Sigmoid colon (tissue), 4 donors: ENCODE data around the gene FBXL20.

ENCODE experiments used
- EP300 ChIP-seq, 4 donors: sonication (generic); formaldehyde crosslinking; IDR thresholded peaks; one replicate each; pipeline ENCODE4 v1.6.1; 2017; ENCODE audit warnings: antibody characterized with exemption in 4 of 4
- POLR2A ChIP-seq, 2 donors: fragments of 450-650 bp; IDR thresholded peaks; one replicate each; pipeline ENCODE4 v1.6.1; 2016; ENCODE audit warnings: antibody characterized with exemption in 2 of 2, mild to moderate bottlenecking in 2 of 2, moderate library complexity in 2 of 2
- POLR2AphosphoS5 ChIP-seq, 4 donors: sonication (generic); formaldehyde crosslinking; IDR thresholded peaks; one replicate each; pipeline ENCODE4 v1.6.1; 2017; ENCODE audit warnings: antibody characterized with exemption in 4 of 4
- TF ChIP-seq, protein P1 (sequence below), 4 experiments: fragments of 450-650 bp in 3 of 4; fragments of 200-600 bp in 1 of 4; IDR thresholded peaks; one replicate each; pipeline ENCODE4 v1.5.1; 2016 to 2019; ENCODE audit warnings: antibody characterized with exemption in 4 of 4, mild to moderate bottlenecking in 3 of 4, moderate library complexity in 2 of 4

DNA sequence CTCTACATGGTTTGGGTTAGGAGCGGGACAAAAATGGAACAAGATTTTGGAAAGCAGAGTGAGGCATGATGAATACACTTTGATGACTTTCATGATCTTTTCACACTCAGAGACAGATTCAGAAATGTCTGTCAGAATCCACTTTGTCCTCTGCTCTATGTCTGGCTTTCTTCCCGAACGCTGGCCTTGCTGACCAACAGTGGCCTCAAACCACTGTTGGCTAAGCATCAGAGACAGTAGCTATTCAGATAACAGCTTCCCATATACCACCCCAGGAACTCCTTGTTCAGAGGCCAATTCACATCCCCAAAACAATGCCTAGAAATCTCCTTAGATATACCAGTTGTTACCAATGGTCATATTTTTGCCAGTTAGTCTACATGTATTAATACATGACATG is 40.9 kb downstream of the FBXL20 start:
- TF ChIP-seq EP300 (IDR thresholded peaks at IDR 0.05) (no peak), POLR2A (IDR thresholded peaks at IDR 0.05) (no peak), POLR2AphosphoS5 (IDR thresholded peaks at IDR 0.05) (no peak)
- TF ChIP-seq, protein P1, sequence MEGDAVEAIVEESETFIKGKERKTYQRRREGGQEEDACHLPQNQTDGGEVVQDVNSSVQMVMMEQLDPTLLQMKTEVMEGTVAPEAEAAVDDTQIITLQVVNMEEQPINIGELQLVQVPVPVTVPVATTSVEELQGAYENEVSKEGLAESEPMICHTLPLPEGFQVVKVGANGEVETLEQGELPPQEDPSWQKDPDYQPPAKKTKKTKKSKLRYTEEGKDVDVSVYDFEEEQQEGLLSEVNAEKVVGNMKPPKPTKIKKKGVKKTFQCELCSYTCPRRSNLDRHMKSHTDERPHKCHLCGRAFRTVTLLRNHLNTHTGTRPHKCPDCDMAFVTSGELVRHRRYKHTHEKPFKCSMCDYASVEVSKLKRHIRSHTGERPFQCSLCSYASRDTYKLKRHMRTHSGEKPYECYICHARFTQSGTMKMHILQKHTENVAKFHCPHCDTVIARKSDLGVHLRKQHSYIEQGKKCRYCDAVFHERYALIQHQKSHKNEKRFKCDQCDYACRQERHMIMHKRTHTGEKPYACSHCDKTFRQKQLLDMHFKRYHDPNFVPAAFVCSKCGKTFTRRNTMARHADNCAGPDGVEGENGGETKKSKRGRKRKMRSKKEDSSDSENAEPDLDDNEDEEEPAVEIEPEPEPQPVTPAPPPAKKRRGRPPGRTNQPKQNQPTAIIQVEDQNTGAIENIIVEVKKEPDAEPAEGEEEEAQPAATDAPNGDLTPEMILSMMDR (IDR thresholded peaks at IDR 0.05), result no peak
